A549 (cell line): ENCODE data around the gene ARL15. TPM values are rescaled to one million over a fixed set of nuclear protein-coding genes. Genes with fewer than 3 reads are reported as not detected.

Experiments
- ATAC-seq, 2 experiments: fragments of 200-7000 bp in 1 of 2; fragments of >200 bp in 1 of 2; cut with Nextera tagmentation in 1 of 2; cut with Tn5 transposase in 1 of 2; 3 replicates each; pipeline versions ENCODE4 v1.8.0 to v1.9.1; 2018 to 2020; ENCODE audit warnings: mild to moderate bottlenecking in 1 of 2, moderate library complexity in 1 of 2
- CTCF ChIA-PET: fragments of 300-600 bp; sonication (Branson Sonifier 250); formaldehyde crosslinking; extraction: SDS; loops from one replicate; lab custom pipeline; 2021; ENCODE audit warnings: antibody characterized with exemption, inconsistent platforms; lab: Yijun Ruan, JAX
- POLR2A ChIA-PET: fragments of 350-600 bp; formaldehyde crosslinking; extraction: SDS; loops from one replicate; lab custom pipeline; 2021; ENCODE audit warnings: antibody characterized with exemption, inconsistent platforms; lab: Yijun Ruan, JAX
- DNase-seq, 2 experiments: peaks; one replicate each; pipeline versions ENCODE4 v3.0.0 to v3.0.0-alpha.2; 2011 to 2016; ENCODE audit warnings: low read depth in 1 of 2, low spot score in 1 of 2
- FAIRE-seq: peaks from 2 replicates; lab custom pipeline; 2011; peaks lifted over from hg19 to GRCh38; lab: Jason Lieb, UNC
- H3K27ac ChIP-seq, 2 experiments: fragments of >200 bp; sonication (Bioruptor Twin); formaldehyde crosslinking; 3 replicates each; pipeline ENCODE4 v1.5.1; 2016 to 2017
- H3K4me1 ChIP-seq: fragments of >200 bp; sonication (Bioruptor Twin); formaldehyde crosslinking; 3 replicates; pipeline ENCODE4 v1.6.1; 2016
- H3K4me2 ChIP-seq: fragments of >200 bp; sonication (Bioruptor Twin); formaldehyde crosslinking; 3 replicates; pipeline ENCODE4 v1.6.1; 2016
- H3K4me3 ChIP-seq: fragments of >200 bp; sonication (Bioruptor Twin); formaldehyde crosslinking; 3 replicates; pipeline ENCODE4 v1.5.1; 2016
- H3K9me3 ChIP-seq: fragments of >200 bp; sonication (Bioruptor Twin); formaldehyde crosslinking; 3 replicates; pipeline ENCODE4 v1.6.1; 2016
- EHF ChIP-seq: fragments of 250-450 bp; sonication (Bioruptor Pico); IDR thresholded peaks from 2 replicates; pipeline ENCODE4 v1.5.0; 2020; ENCODE audit warnings: mild to moderate bottlenecking
- EP300 ChIP-seq, 2 experiments: fragments of >200 bp; sonication (Bioruptor Twin); formaldehyde crosslinking; IDR thresholded peaks; 2 replicates in 1 of 2; 3 replicates in 1 of 2; pipeline ENCODE4 v1.6.1; 2016 to 2017
- FOSB ChIP-seq: fragments of 250-450 bp; sonication (Bioruptor Pico); IDR thresholded peaks from 2 replicates; pipeline ENCODE4 v1.5.0; 2020; ENCODE audit warnings: mild to moderate bottlenecking, moderate library complexity
- FOXS1 ChIP-seq: fragments of 250-450 bp; sonication (Bioruptor Pico); IDR thresholded peaks from 2 replicates; pipeline ENCODE4 v1.5.0; 2020; ENCODE audit warnings: mild to moderate bottlenecking, moderate library complexity
- HEYL ChIP-seq: fragments of 250-450 bp; sonication (Bioruptor Pico); IDR thresholded peaks from 2 replicates; pipeline ENCODE4 v1.8.0; 2021; ENCODE audit warnings: mild to moderate bottlenecking, moderate library complexity
- JUNB ChIP-seq: fragments of >200 bp; sonication (Bioruptor Twin); formaldehyde crosslinking; IDR thresholded peaks from 2 replicates; pipeline ENCODE4 v1.6.1; 2016
- KDM1A ChIP-seq: fragments of 200-600 bp; sonication (generic); IDR thresholded peaks from 2 replicates; pipeline ENCODE4 v1.6.1; 2016; ENCODE audit warnings: low read depth, mild to moderate bottlenecking
- MAZ ChIP-seq: fragments of 150-350 bp; IDR thresholded peaks from 2 replicates; pipeline ENCODE4 v1.6.1; 2014; ENCODE audit warnings: antibody characterized with exemption, low read depth, low read length, borderline replicate concordance
- MYC ChIP-seq: IDR thresholded peaks from 2 replicates; pipeline ENCODE4 v1.6.1; 2012; ENCODE audit warnings: mild to moderate bottlenecking, inconsistent platforms, low read length, improper control_type of control experiment, borderline replicate concordance
- NPAS2 ChIP-seq: fragments of 250-450 bp; sonication (Bioruptor Pico); IDR thresholded peaks from 2 replicates; pipeline ENCODE4 v1.8.0; 2022; ENCODE audit warnings: mild to moderate bottlenecking, moderate library complexity, borderline replicate concordance
- NR3C1 ChIP-seq: fragments of >200 bp; sonication (Bioruptor Twin); formaldehyde crosslinking; IDR thresholded peaks from 3 replicates; pipeline ENCODE4 v1.6.1; 2017
- PHF8 ChIP-seq: fragments of 200-600 bp; sonication (generic); IDR thresholded peaks from 2 replicates; pipeline ENCODE4 v1.6.1; 2016; ENCODE audit warnings: low read depth, mild to moderate bottlenecking, antibody characterized with exemption, moderate library complexity, borderline replicate concordance
- RAD21 ChIP-seq, 2 experiments: fragments of >200 bp in 1 of 2; sonication (Bioruptor Twin) in 1 of 2; formaldehyde crosslinking in 1 of 2; IDR thresholded peaks in 1 of 2; conservative IDR thresholded peaks in 1 of 2; 2 replicates in 1 of 2; 3 replicates in 1 of 2; pipeline ENCODE4 v1.6.1; 2012 to 2018; ENCODE audit warnings: inconsistent platforms in 1 of 2
- RCOR1 ChIP-seq: fragments of 150-350 bp; IDR thresholded peaks from 2 replicates; pipeline ENCODE4 v1.6.1; 2014; ENCODE audit warnings: antibody characterized with exemption, low read length, low read depth
- RNF2 ChIP-seq: fragments of 200-600 bp; sonication (generic); IDR thresholded peaks from 2 replicates; pipeline ENCODE4 v1.6.1; 2016; ENCODE audit warnings: low read depth, mild to moderate bottlenecking, antibody characterized with exemption, moderate library complexity, borderline replicate concordance
- SMC3 ChIP-seq: fragments of >200 bp; sonication (Bioruptor Twin); formaldehyde crosslinking; IDR thresholded peaks from 3 replicates; pipeline ENCODE4 v1.6.1; 2018; ENCODE audit warnings: inconsistent platforms
- TFCP2L1 ChIP-seq: fragments of 250-450 bp; sonication (Bioruptor Pico); IDR thresholded peaks from 2 replicates; pipeline ENCODE4 v1.5.0; 2021; ENCODE audit warnings: mild to moderate bottlenecking
- ZC3H11A ChIP-seq: fragments of 450-650 bp; IDR thresholded peaks from 2 replicates; pipeline ENCODE4 v1.6.1; 2014; ENCODE audit warnings: antibody characterized with exemption, mild to moderate bottlenecking
- ZSCAN20 ChIP-seq: fragments of 250-450 bp; sonication (Bioruptor Pico); IDR thresholded peaks from 2 replicates; pipeline ENCODE4 v1.8.0; 2022; ENCODE audit warnings: mild to moderate bottlenecking, moderate library complexity
- WGBS: methylation state at CpG from one replicate; pipeline ENCODE4 v1.1.6; 2017; ENCODE audit errors: missing lambda C conversion rate; 5-methylcytosine and 5-hydroxymethylcytosine counted together
- polyA plus RNA-seq, 4 experiments: library from polyadenylated mRNA; depleted of rRNA in 3 of 4; stranded (reverse); fragments of >200 nt; fragmentation: RNase III in 1 of 4; extraction: RNeasy Plus Mini Kit Qiagen cat#74134 plus additional on column Dnase treatment in 1 of 4; gene quantifications; 2 replicates in 3 of 4; 3 replicates in 1 of 4; pipeline ENCODE4 v1.2.3, GENCODE V29; 2011 to 2017
- TF ChIP-seq, protein P1 (sequence below): fragments of >200 bp; sonication (Bioruptor Twin); formaldehyde crosslinking; IDR thresholded peaks from 3 replicates; pipeline ENCODE4 v1.5.1; 2016
- TF ChIP-seq, protein P2 (sequence below): fragments of 150-350 bp; IDR thresholded peaks from 2 replicates; pipeline ENCODE4 v1.6.1; 2014; ENCODE audit warnings: low read depth, mild to moderate bottlenecking, low read length
- TF ChIP-seq, protein P3 (sequence below): fragments of >200 bp; sonication (Bioruptor Twin); formaldehyde crosslinking; IDR thresholded peaks from 3 replicates; pipeline ENCODE4 v1.6.1; 2016
- TF ChIP-seq, protein P4 (sequence below): IDR thresholded peaks from 2 replicates; pipeline ENCODE4 v1.6.1; 2012

The ARL15 gene
- polyA plus RNA-seq, 2 of the 4 experiments (the other 2 are of a cell fraction): 11.8 to 12.1 TPM

DNA sequence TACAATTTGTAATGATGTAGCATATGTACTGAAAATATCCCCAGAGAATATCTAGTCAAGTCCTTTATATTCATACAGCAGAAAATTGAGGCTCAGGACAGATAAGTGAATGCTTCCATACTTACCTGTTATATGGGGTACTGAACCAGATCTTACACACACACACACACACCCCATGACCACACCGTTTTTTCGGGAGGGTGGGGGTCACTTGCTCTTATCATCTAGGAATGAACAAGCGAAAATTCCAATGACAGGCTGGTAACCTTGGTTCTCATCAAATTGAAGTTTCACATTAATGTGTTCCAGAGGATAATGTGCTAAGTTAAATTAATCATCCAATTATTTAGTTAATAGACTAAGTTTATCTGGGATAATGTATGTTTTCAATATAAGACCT, 48.8 kb downstream of the ARL15 start:
- FAIRE-seq: no peak
- H3K4me2 ChIP-seq: no peak overlapping the region
- 65% methylated on average over 3 of the region's 3 CpGs for WGBS
- ATAC-seq: no peak
- H3K9me3 ChIP-seq: no peaks in the 10 kb centered on the region
- H3K4me3 ChIP-seq: no peak overlapping the region
- CTCF ChIA-PET: no interaction called here
- POLR2A ChIA-PET: no interaction called here
- H3K4me1 ChIP-seq: no peaks in the 10 kb centered on the region
- no peak for DNase-seq
- no peak overlapping the region for H3K27ac ChIP-seq
- TF ChIP-seq, protein P1, sequence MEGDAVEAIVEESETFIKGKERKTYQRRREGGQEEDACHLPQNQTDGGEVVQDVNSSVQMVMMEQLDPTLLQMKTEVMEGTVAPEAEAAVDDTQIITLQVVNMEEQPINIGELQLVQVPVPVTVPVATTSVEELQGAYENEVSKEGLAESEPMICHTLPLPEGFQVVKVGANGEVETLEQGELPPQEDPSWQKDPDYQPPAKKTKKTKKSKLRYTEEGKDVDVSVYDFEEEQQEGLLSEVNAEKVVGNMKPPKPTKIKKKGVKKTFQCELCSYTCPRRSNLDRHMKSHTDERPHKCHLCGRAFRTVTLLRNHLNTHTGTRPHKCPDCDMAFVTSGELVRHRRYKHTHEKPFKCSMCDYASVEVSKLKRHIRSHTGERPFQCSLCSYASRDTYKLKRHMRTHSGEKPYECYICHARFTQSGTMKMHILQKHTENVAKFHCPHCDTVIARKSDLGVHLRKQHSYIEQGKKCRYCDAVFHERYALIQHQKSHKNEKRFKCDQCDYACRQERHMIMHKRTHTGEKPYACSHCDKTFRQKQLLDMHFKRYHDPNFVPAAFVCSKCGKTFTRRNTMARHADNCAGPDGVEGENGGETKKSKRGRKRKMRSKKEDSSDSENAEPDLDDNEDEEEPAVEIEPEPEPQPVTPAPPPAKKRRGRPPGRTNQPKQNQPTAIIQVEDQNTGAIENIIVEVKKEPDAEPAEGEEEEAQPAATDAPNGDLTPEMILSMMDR: no peak
- TF ChIP-seq PHF8 (no peak), RNF2 (no peak), FOXS1 (no peak), RCOR1 (no peak), JUNB (no peak), NR3C1 (no peak), MYC (no peak), NPAS2 (CRISPR knock-in tag) (no peak), FOSB (no peak)
- TF ChIP-seq, protein P2, sequence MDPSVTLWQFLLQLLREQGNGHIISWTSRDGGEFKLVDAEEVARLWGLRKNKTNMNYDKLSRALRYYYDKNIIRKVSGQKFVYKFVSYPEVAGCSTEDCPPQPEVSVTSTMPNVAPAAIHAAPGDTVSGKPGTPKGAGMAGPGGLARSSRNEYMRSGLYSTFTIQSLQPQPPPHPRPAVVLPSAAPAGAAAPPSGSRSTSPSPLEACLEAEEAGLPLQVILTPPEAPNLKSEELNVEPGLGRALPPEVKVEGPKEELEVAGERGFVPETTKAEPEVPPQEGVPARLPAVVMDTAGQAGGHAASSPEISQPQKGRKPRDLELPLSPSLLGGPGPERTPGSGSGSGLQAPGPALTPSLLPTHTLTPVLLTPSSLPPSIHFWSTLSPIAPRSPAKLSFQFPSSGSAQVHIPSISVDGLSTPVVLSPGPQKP: no peak
- TF ChIP-seq, protein P3, sequence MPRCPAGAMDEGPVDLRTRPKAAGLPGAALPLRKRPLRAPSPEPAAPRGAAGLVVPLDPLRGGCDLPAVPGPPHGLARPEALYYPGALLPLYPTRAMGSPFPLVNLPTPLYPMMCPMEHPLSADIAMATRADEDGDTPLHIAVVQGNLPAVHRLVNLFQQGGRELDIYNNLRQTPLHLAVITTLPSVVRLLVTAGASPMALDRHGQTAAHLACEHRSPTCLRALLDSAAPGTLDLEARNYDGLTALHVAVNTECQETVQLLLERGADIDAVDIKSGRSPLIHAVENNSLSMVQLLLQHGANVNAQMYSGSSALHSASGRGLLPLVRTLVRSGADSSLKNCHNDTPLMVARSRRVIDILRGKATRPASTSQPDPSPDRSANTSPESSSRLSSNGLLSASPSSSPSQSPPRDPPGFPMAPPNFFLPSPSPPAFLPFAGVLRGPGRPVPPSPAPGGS: no peak
- TF ChIP-seq, protein P4, sequence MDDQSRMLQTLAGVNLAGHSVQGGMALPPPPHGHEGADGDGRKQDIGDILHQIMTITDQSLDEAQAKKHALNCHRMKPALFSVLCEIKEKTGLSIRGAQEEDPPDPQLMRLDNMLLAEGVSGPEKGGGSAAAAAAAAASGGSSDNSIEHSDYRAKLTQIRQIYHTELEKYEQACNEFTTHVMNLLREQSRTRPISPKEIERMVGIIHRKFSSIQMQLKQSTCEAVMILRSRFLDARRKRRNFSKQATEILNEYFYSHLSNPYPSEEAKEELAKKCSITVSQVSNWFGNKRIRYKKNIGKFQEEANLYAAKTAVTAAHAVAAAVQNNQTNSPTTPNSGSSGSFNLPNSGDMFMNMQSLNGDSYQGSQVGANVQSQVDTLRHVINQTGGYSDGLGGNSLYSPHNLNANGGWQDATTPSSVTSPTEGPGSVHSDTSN: no peak

DNA sequence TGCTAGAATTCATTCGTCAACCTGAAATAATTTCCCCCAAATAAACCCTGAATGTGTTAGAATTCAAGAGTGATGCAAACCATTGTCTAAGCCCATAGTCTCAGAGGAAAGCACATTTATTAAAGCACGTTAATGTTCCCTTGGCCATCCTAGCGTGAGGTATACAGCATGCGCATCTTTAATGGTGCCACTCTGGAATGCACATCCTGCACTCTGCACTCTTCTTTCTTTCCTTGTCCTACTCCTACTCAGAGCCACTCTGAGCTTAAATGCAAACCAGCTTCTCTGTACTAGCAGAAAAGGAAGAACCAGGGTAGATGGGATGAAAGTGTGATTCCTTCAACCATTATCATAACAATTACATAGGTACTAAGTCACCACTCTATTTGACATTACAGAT, 50.4 kb downstream of the ARL15 start:
- H3K9me3 ChIP-seq: no peaks in the 10 kb centered on the region
- no peak for ATAC-seq
- ChIA-PET POLR2A (no interaction called here), CTCF (interaction anchor here (1.0 kb wide), 1 partner anchor 16 kb away, joined by 3 read pairs; no protein-coding TSS in a partner anchor)
- no peak overlapping the region for H3K4me2 ChIP-seq
- no peak overlapping the region for H3K27ac ChIP-seq
- no peaks in the 10 kb centered on the region for H3K4me1 ChIP-seq
- WGBS: 93% methylated on average over 4 of the region's 4 CpGs
- no peak overlapping the region for H3K4me3 ChIP-seq
- TF ChIP-seq HEYL (CRISPR knock-in tag) (no peak), TFCP2L1 (CRISPR knock-in tag) (no peak), EP300 (IDR thresholded peaks at IDR 0.05) (no peak), KDM1A (no peak), ZC3H11A (no peak), MYC (no peak), PHF8 (no peak), EHF (CRISPR knock-in tag) (no peak), ZSCAN20 (CRISPR knock-in tag) (no peak), RCOR1 (no peak), MAZ (no peak), SMC3 (no peak), RAD21 (conservative IDR thresholded peaks at IDR 0.05 in 1 of 2, IDR thresholded peaks at IDR 0.05 in 1 of 2) (no peak)
- TF ChIP-seq, protein P1: no peak
- no peak for FAIRE-seq
- no peak for DNase-seq
